Dendritic cell treated with granulocyte-macrophage colony-stimulating factor and Interleukin-4, amounts not matched to agents 40 ng/mL and 50 ng/mL, for 4 days (primary cell): ENCODE results near the gene HDGF.

Experiments
- H3K27ac Mint-ChIP-seq: one replicate; pipeline ENCODE4 v1.8.0; 2022; ENCODE audit warnings: mild to moderate bottlenecking, mixed read lengths
- H3K27me3 Mint-ChIP-seq: one replicate; pipeline ENCODE4 v1.8.0; 2022; ENCODE audit warnings: mild to moderate bottlenecking, mixed read lengths
- H3K36me3 Mint-ChIP-seq: one replicate; pipeline ENCODE4 v1.8.0; 2022; ENCODE audit warnings: low read depth, mixed read lengths
- H3K4me1 Mint-ChIP-seq: one replicate; pipeline ENCODE4 v1.8.0; 2022; ENCODE audit warnings: low read depth, mixed read lengths
- H3K4me3 Mint-ChIP-seq: one replicate; pipeline ENCODE4 v1.8.0; 2022; ENCODE audit warnings: mild to moderate bottlenecking, moderate library complexity, mixed read lengths
- H3K9me3 Mint-ChIP-seq: one replicate; pipeline ENCODE4 v1.8.0; 2022; ENCODE audit warnings: mixed read lengths
- intact Hi-C: fragments of 100-400 bp; cut with micrococcal nuclease; formaldehyde crosslinking; loops from one replicate; pipeline ENCODE4 v1.15.0; 2022

HDGF gene

DNA sequence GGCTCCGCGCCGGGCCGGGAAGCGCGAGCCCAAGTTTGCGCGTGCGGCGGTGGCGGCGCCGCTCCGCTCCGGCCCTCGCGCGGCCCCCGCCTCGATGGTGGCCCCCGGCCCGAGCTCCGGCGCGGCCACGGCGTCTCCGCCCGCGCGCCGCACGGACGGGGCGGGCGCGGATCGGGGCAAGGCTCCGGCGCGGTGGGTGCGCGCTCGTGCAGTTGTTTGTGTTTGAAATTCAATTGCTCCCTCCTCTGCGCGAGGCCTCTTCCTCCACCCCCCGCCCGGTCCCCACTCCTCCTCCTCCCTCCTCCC is at the start of gene HDGF:
TSS of gene HDGF (minus strand) at position 225 of the 306 bp plus-strand sequence. CDS start 246 bp downstream, outside the sequence.
- Mint-ChIP-seq H3K4me3 (peak within 1 kb of the TSS; percentile 91), H3K27me3 (no peaks in the 10 kb centered on the region), H3K4me1 (peaks cover 52% of the 10 kb centered on the region), H3K9me3 (no peaks in the 10 kb centered on the region), H3K27ac (peak within 1 kb of the TSS; percentile 92), H3K36me3 (peaks cover 43% of the 10 kb centered on the region)
- intact Hi-C loops, result loop anchor here (1.0 kb wide), 2 partner anchors 10 to 16 kb away; partner anchors contain the start of genes MRPL24 and PRCC

DNA sequence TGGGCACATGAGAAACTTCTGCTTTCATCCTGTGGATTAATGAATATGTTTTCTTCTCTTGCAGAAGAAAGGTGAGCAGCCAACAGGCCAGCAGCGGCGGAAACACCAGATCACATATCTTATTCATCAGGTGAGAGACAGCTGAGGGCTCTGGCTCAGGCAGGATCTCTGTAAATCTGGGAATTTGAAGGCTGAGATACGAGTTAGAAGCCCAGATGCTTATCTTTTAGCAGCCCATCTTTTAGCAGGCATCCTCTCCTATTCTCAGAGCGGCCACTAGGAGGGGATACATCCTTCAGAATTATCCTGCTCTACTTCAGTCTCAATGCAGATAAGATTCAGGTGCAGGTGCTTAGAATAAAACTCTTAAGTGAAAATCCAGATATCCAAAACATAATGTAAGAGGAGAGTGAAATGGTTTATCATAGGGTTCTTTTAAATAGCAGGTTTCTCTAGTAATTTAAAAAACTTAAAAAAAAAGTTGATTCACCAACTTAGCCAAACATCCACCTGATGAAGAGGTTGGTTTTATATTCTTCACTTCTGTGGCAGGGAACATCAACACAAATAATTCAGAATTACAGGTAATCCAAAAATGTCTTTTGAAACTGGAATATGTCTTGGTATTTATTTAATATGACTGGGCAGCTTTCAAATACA is 45.9 kb upstream of the HDGF start:
- Mint-ChIP-seq H3K9me3 (no peaks in the 10 kb centered on the region), H3K27ac (no peak overlapping the region), H3K27me3 (no peaks in the 10 kb centered on the region), H3K36me3 (peaks cover 96% of the 10 kb centered on the region), H3K4me1 (peaks cover 14% of the 10 kb centered on the region), H3K4me3 (no peak overlapping the region)
- intact Hi-C loops, result loop anchor here (1.0 to 5.0 kb wide), 3 partner anchors 63 to 130 kb away; partner anchors contain the start of gene NTRK1

GRCh38 chr1:156796340-156797097 is 45.0 kb upstream of the HDGF start:
- Mint-ChIP-seq H3K4me1 (peaks cover 13% of the 10 kb centered on the region), H3K27me3 (no peaks in the 10 kb centered on the region), H3K4me3 (no peak overlapping the region), H3K9me3 (no peaks in the 10 kb centered on the region), H3K36me3 (peaks cover 96% of the 10 kb centered on the region), H3K27ac (no peak overlapping the region)
- intact Hi-C loops, result loop anchor here (1.0 to 5.0 kb wide), 3 partner anchors 64 to 131 kb away; partner anchors contain the start of gene NTRK1

GRCh38 chr1:156795787-156796186 is 44.3 kb upstream of the HDGF start:
- Mint-ChIP-seq H3K4me1 (peaks cover 8% of the 10 kb centered on the region), H3K27ac (no peak overlapping the region), H3K9me3 (no peaks in the 10 kb centered on the region), H3K4me3 (no peak overlapping the region), H3K27me3 (no peaks in the 10 kb centered on the region), H3K36me3 (peaks cover 96% of the 10 kb centered on the region)
- intact Hi-C loops, result loop anchor here (2.0 to 5.0 kb wide), 2 partner anchors 65 to 132 kb away; partner anchors contain the start of gene NTRK1

DNA sequence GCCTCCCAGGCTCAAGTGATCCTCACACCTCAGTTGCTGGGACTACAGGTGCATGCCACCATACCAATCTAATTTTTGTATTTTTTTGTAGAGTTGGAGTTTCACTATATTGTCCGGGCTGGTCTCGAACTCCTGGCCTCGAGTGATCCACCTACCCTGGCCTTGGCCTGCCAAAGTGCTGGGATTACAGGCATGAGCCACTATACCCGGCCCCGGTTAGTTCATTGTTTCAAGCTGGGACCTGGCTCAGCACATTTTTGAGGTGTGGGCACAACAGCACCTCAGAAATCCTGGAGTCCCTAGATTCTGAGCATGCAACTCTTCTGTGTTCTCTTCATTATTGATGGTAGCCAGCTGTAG is 43.9 kb upstream of the HDGF start:
- Mint-ChIP-seq H3K27me3 (no peaks in the 10 kb centered on the region), H3K9me3 (no peaks in the 10 kb centered on the region), H3K36me3 (peaks cover 94% of the 10 kb centered on the region), H3K4me3 (no peak overlapping the region), H3K27ac (no peak overlapping the region), H3K4me1 (peaks cover 8% of the 10 kb centered on the region)
- intact Hi-C loops, result loop anchor here (5.0 kb wide), 1 partner anchor 132 kb away; no protein-coding TSS in a partner anchor

- intact Hi-C loops, result loop anchor here (5.0 kb wide), 1 partner anchor 133 kb away; no protein-coding TSS in a partner anchor
- peaks cover 13% of the 10 kb centered on the region for H3K4me1 Mint-ChIP-seq
- H3K27me3 Mint-ChIP-seq, result no peaks in the 10 kb centered on the region
- no peak overlapping the region for H3K4me3 Mint-ChIP-seq
- H3K36me3 Mint-ChIP-seq, result peaks cover 94% of the 10 kb centered on the region
- H3K9me3 Mint-ChIP-seq, result no peaks in the 10 kb centered on the region
- no peak overlapping the region for H3K27ac Mint-ChIP-seq
Measured at GRCh38 chr1:156794506-156795373, 43.3 kb upstream of the HDGF start.

DNA sequence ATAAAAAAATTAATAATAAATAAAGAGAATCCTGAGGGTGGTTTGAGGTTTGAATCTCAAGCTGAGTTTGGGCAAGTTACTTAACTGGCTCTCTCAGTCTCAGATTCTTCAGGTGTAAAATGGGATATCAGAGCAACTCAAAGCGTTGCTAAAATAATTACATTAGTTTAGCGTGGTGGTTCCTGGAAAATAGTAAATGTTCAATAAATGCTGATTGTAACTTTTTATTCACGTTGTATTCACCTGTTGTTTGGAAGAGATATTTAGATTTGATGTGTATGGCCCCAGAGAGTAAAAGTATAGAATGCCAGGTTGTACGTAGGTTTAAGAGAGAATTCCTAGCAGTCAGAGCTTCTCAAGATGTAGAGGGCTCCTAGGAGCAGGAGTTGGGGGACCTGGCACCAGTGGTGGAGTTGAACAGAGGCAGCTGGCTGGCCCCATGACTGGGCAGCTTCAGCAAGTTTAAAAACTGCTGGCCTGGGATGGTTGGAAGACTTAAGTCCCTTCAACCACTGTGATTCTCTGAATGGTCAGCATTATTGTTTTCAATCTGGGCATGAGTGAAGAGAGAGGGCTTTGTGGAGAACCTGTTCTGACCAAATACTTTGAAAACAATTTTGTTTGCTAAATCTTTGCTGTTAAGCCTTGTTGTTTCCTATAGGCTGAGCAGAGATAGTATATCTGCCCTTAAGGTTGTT is 38.3 kb upstream of the HDGF start:
- H3K9me3 Mint-ChIP-seq, result no peaks in the 10 kb centered on the region
- no peak overlapping the region for H3K4me3 Mint-ChIP-seq
- peaks cover 90% of the 10 kb centered on the region for H3K36me3 Mint-ChIP-seq
- no peaks in the 10 kb centered on the region for H3K27me3 Mint-ChIP-seq
- intact Hi-C loops, result no loop called here
- H3K27ac Mint-ChIP-seq, result no peak overlapping the region
- H3K4me1 Mint-ChIP-seq, result peaks cover 20% of the 10 kb centered on the region

GRCh38 chr1:156788136-156788535 is 36.7 kb upstream of the HDGF start:
- Mint-ChIP-seq H3K27me3 (no peaks in the 10 kb centered on the region), H3K4me3 (no peak overlapping the region), H3K9me3 (no peaks in the 10 kb centered on the region), H3K27ac (no peak overlapping the region), H3K4me1 (peaks cover 20% of the 10 kb centered on the region), H3K36me3 (peaks cover 87% of the 10 kb centered on the region)
- intact Hi-C loops, result no loop called here

DNA sequence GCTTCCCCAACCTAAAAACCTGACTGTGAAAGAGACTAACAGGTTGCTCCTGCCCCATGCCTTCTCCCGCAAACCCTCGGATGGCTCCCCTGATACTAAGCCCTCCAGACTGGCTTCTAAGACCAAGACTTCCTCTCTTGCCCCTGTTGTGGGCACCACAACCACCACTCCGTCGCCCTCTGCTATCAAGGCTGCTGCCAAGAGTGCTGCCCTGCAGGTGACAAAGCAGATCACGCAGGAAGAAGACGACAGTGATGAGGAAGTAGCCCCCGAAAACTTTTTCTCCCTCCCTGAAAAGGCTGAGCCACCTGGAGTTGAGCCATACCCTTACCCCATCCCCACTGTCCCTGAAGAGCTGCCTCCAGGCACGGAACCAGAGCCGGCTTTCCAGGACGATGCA is 35.2 kb upstream of the HDGF start:
- no peaks in the 10 kb centered on the region for H3K9me3 Mint-ChIP-seq
- intact Hi-C loops, result no loop called here
- no peaks in the 10 kb centered on the region for H3K27me3 Mint-ChIP-seq
- peaks cover 87% of the 10 kb centered on the region for H3K36me3 Mint-ChIP-seq
- peaks cover 24% of the 10 kb centered on the region for H3K4me1 Mint-ChIP-seq
- no peak overlapping the region for H3K27ac Mint-ChIP-seq
- H3K4me3 Mint-ChIP-seq, result no peak overlapping the region

DNA sequence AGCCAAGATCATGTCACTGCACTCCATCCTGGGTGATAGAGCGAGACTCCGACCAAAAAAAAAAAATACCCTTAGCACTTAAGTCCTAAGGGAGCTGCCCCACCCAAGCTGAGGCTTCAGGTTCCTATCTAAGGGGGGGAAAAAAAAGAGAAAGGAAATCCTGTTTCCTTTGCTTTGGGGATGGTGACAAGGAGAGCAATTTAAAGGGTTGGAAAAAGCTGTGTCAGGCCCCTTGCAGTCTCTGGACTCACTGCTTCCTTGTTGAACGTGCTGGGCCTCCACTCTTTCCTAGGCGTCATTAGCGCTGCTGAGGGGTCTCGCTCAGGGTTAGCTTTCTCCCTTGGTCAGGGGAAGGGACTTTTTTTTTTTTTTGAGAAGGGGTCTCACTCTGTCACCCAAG is 34.0 kb upstream of the HDGF start:
- Mint-ChIP-seq H3K27ac (no peak overlapping the region), H3K4me3 (no peak overlapping the region), H3K9me3 (no peaks in the 10 kb centered on the region), H3K36me3 (peaks cover 87% of the 10 kb centered on the region), H3K27me3 (no peaks in the 10 kb centered on the region), H3K4me1 (peaks cover 29% of the 10 kb centered on the region)
- intact Hi-C loops, result no loop called here

DNA sequence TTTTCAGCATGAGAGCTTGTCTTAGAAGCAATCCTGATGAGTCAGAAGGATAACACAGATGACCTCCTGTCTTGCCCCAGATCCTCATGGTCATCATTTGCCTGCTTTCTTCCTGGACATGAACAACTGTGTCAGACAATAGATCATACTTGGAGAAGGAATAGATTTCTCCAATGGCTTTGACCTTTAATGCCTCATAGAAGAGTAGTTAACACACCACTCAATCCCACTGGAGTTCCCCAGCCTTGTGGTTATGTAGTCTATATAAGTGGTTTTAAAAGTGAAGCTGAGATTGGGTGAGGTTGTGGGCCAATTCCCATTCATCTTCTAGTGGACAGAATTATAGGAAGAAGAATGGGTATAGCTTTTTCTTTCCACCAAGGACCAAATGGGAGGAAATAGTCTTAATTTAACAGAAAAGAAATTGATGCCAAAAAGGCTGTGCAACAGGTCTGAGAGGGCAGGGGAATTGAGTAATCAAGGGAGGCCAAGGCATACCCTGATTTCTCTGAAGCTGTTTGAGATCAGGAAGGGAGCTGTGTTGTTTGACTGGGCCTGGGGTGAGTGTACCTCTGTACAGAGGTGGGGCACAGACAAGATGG is 30.2 kb upstream of the HDGF start:
- intact Hi-C loops, result no loop called here
- Mint-ChIP-seq H3K9me3 (no peaks in the 10 kb centered on the region), H3K4me3 (no peak overlapping the region), H3K36me3 (peaks cover 63% of the 10 kb centered on the region), H3K27ac (no peak overlapping the region), H3K4me1 (peaks cover 26% of the 10 kb centered on the region), H3K27me3 (no peaks in the 10 kb centered on the region)

DNA sequence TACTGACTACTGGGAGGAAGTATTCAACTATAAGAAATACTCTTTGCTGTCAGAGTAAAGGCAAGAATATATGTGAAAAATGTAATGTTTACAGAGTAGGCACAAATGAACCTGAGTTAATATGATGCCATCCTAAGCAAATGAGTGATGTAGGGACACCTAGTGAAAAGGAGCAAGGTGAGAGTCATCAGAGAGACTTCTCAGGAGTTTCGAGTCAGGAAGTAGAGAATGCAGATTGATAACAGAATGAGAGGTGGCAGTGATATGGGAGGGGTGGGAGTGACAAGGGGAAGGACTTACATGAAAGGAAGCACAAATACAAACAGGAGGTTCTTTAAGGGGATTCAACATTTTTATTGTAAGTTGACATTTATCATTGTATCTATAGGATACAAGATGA is 26.1 kb upstream of the HDGF start:
- Mint-ChIP-seq H3K4me1 (peaks cover 31% of the 10 kb centered on the region), H3K36me3 (peaks cover 40% of the 10 kb centered on the region), H3K27me3 (no peaks in the 10 kb centered on the region), H3K27ac (no peak overlapping the region), H3K9me3 (no peaks in the 10 kb centered on the region), H3K4me3 (no peak overlapping the region)
- intact Hi-C loops, result no loop called here

DNA sequence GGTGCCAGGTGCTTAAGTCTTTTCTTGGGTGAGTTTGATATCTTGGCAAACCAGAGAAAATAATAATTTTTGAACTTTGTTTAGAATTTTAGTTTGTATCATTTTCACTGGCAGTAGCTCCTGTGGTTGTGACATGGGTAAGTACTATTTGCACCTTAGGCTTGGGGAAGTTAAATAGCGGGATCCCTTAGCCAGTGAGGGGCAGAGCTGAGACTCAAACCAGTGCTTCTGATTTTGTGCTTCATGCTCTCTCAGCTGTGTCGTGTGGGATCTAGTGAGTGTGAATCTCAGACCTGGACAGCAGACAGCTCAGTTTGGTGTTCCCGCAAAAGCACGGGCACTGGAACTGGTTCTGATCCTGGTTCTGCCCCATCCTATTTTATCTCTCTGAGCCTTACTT is 25.5 kb upstream of the HDGF start:
- Mint-ChIP-seq H3K4me1 (peaks cover 35% of the 10 kb centered on the region), H3K36me3 (peaks cover 40% of the 10 kb centered on the region), H3K27ac (no peak overlapping the region), H3K27me3 (no peaks in the 10 kb centered on the region), H3K4me3 (no peak overlapping the region), H3K9me3 (no peaks in the 10 kb centered on the region)
- intact Hi-C loops, result no loop called here
